IMR-90 (cell line): ENCODE data around the gene TMEM247. TPM values are rescaled to one million over a fixed set of nuclear protein-coding genes. Genes with fewer than 3 reads are reported as not detected.
A peak's percentile ranks its signal among the peaks of the same experiment; 100 is the strongest.

Source experiments
- ATAC-seq: fragments of 200-7000 bp; cut with Tn5 transposase; 2 replicates; pipeline ENCODE4 v1.9.1; 2020; ENCODE audit warnings: low read depth, mild to moderate bottlenecking, moderate library complexity
- Bru-seq: library from RNA; stranded (reverse); fragments of 400-500 nt; gene quantifications from one replicate; lab custom pipeline; 2021; lab: Mats Ljungman, UMichigan
- BruChase-seq, 2 experiments: library from RNA; stranded (reverse); fragments of 400-500 nt; gene quantifications; one replicate each; lab custom pipeline; 2021; lab: Mats Ljungman, UMichigan
- BruUV-seq: library from RNA; stranded (reverse); fragments of 400-500 nt; replicated peaks from 2 replicates; lab custom pipeline; 2021; lab: Mats Ljungman, UMichigan
- CTCF ChIA-PET: fragments of 300-600 bp; formaldehyde crosslinking; extraction: SDS; loops from one replicate; lab custom pipeline; 2021; ENCODE audit warnings: antibody characterized with exemption; lab: Yijun Ruan, JAX
- POLR2A ChIA-PET: fragments of 300-600 bp; sonication (Branson Sonifier 250); formaldehyde crosslinking; loops from one replicate; lab custom pipeline; 2022; ENCODE audit warnings: antibody characterized with exemption; ENCODE audit not compliant: unreplicated experiment; lab: Charles Lee
- DNase-seq: peaks from one replicate; pipeline ENCODE4 v3.0.0; 2013
- H2AFZ ChIP-seq: replicated peaks from 2 replicates; pipeline ENCODE3; 2013; ENCODE audit warnings: low read length, mild to moderate bottlenecking; ENCODE audit not compliant: poor library complexity
- H2AK5ac ChIP-seq: 2 replicates; pipeline ENCODE4 v1.6.1; 2013; ENCODE audit warnings: low read depth, low read length, inconsistent platforms
- H2AK9ac ChIP-seq: replicated peaks from 2 replicates; pipeline ENCODE3; 2013; ENCODE audit warnings: mild to moderate bottlenecking, low read depth, low read length, moderate library complexity; ENCODE audit not compliant: poor library complexity
- H2BK120ac ChIP-seq: 2 replicates; pipeline ENCODE4 v1.6.1; 2013; ENCODE audit warnings: low read depth, low read length, inconsistent platforms
- H2BK15ac ChIP-seq: 3 replicates; pipeline ENCODE4 v1.6.1; 2013; ENCODE audit warnings: low read depth, low read length, inconsistent platforms
- H2BK20ac ChIP-seq: 2 replicates; pipeline ENCODE4 v1.6.1; 2013; ENCODE audit warnings: low read depth, mild to moderate bottlenecking, inconsistent platforms, low read length, moderate library complexity
- H2BK5ac ChIP-seq: 2 replicates; pipeline ENCODE4 v1.6.1; 2013; ENCODE audit warnings: mild to moderate bottlenecking, low read depth, low read length, inconsistent platforms; ENCODE audit not compliant: poor library complexity, severe bottlenecking
- H3K14ac ChIP-seq: replicated peaks from 2 replicates; pipeline ENCODE4 v1.6.1; 2013; ENCODE audit warnings: low read depth, low read length, inconsistent platforms
- H3K18ac ChIP-seq: 2 replicates; pipeline ENCODE4 v1.6.1; 2013; ENCODE audit warnings: low read depth, low read length, control low read depth
- H3K23ac ChIP-seq: 2 replicates; pipeline ENCODE4 v1.6.1; 2013; ENCODE audit warnings: low read depth, low read length, inconsistent platforms
- H3K27ac ChIP-seq: 2 replicates; pipeline ENCODE4 v1.5.1; 2013; ENCODE audit warnings: mild to moderate bottlenecking, control low read depth, low read length; ENCODE audit not compliant: insufficient read depth
- H3K27me3 ChIP-seq: 2 replicates; pipeline ENCODE4 v1.6.1; 2013; ENCODE audit warnings: low read length; ENCODE audit not compliant: control insufficient read depth, insufficient read depth
- H3K36me3 ChIP-seq: 2 replicates; pipeline ENCODE4 v1.6.1; 2013; ENCODE audit warnings: low read length, mixed read lengths; ENCODE audit not compliant: control insufficient read depth, insufficient read depth
- H3K4ac ChIP-seq: 2 replicates; pipeline ENCODE4 v1.6.1; 2013; ENCODE audit warnings: low read depth, low read length, inconsistent platforms
- H3K4me1 ChIP-seq: 2 replicates; pipeline ENCODE4 v1.6.1; 2013; ENCODE audit warnings: low read length, mixed read lengths; ENCODE audit not compliant: control insufficient read depth, insufficient read depth
- H3K4me2 ChIP-seq: 2 replicates; pipeline ENCODE4 v1.6.1; 2013; ENCODE audit warnings: low read depth, mild to moderate bottlenecking, control low read depth, low read length, moderate library complexity
- H3K4me3 ChIP-seq: 2 replicates; pipeline ENCODE4 v1.5.1; 2013; ENCODE audit warnings: low read depth, mild to moderate bottlenecking, control low read depth, low read length, moderate library complexity; ENCODE audit not compliant: insufficient read depth
- H3K56ac ChIP-seq: 2 replicates; pipeline ENCODE4 v1.6.1; 2013; ENCODE audit warnings: low read length, inconsistent platforms; ENCODE audit not compliant: insufficient read depth; ENCODE audit errors: extremely low read depth
- H3K79me1 ChIP-seq, 2 experiments: 2 replicates each; pipeline ENCODE4 v1.6.1; 2013; ENCODE audit warnings: low read length in 2 of 2, inconsistent platforms in 1 of 2, low read depth in 1 of 2
- H3K9ac ChIP-seq: 2 replicates; pipeline ENCODE4 v1.6.1; 2013; ENCODE audit warnings: low read depth, low read length, control low read depth
- H3K9me1 ChIP-seq: 2 replicates; pipeline ENCODE4 v1.6.1; 2013; ENCODE audit warnings: low read length, inconsistent platforms; ENCODE audit not compliant: insufficient read depth
- H3K9me3 ChIP-seq: 2 replicates; pipeline ENCODE4 v1.6.1; 2013; ENCODE audit warnings: low read length; ENCODE audit not compliant: control insufficient read depth, insufficient read depth
- H4K20me1 ChIP-seq: 2 replicates; pipeline ENCODE4 v1.6.1; 2013; ENCODE audit warnings: low read length, inconsistent platforms; ENCODE audit not compliant: insufficient read depth
- H4K5ac ChIP-seq: 2 replicates; pipeline ENCODE4 v1.6.1; 2013; ENCODE audit warnings: mild to moderate bottlenecking, low read depth, low read length, control low read depth
- H4K8ac ChIP-seq, 2 experiments: 2 replicates each; pipeline ENCODE4 v1.6.1; 2013; ENCODE audit warnings: low read depth in 2 of 2, low read length in 2 of 2, control low read depth in 1 of 2, inconsistent platforms in 1 of 2
- H4K91ac ChIP-seq: 2 replicates; pipeline ENCODE4 v1.6.1; 2013; ENCODE audit warnings: low read depth, low read length, inconsistent platforms; ENCODE audit not compliant: insufficient read depth
- BHLHE40 ChIP-seq: fragments of 150-350 bp; IDR thresholded peaks from 2 replicates; pipeline ENCODE4 v1.6.1; 2016; ENCODE audit warnings: mild to moderate bottlenecking, low read depth, low read length
- CEBPB ChIP-seq: IDR thresholded peaks from 2 replicates; pipeline ENCODE4 v1.6.1; 2012; ENCODE audit warnings: low read depth, low read length, improper control_type of control experiment
- CHD1 ChIP-seq: IDR thresholded peaks from 2 replicates; pipeline ENCODE4 v1.6.1; 2012; ENCODE audit warnings: low read depth, low read length, improper control_type of control experiment
- FOS ChIP-seq: fragments of 150-350 bp; IDR thresholded peaks from 2 replicates; pipeline ENCODE4 v1.6.1; 2016; ENCODE audit warnings: low read depth, low read length
- MAFK ChIP-seq: IDR thresholded peaks from 2 replicates; pipeline ENCODE4 v1.6.1; 2012; ENCODE audit warnings: low read depth, low read length, improper control_type of control experiment
- MAZ ChIP-seq: IDR thresholded peaks from 2 replicates; pipeline ENCODE4 v1.6.1; 2012; ENCODE audit warnings: low read depth, mild to moderate bottlenecking, low read length, improper control_type of control experiment, moderate library complexity, borderline replicate concordance
- MXI1 ChIP-seq: IDR thresholded peaks from 2 replicates; pipeline ENCODE4 v1.6.1; 2012; ENCODE audit warnings: low read depth, mild to moderate bottlenecking, low read length, moderate library complexity, borderline replicate concordance
- NFE2L2 ChIP-seq: fragments of 150-350 bp; IDR thresholded peaks from 2 replicates; pipeline ENCODE4 v1.6.1; 2016; ENCODE audit warnings: low read depth, mild to moderate bottlenecking, low read length
- POLR2A ChIP-seq: IDR thresholded peaks from 2 replicates; pipeline ENCODE4 v1.6.1; 2012; ENCODE audit warnings: mild to moderate bottlenecking, low read depth, low read length
- RAD21 ChIP-seq: IDR thresholded peaks from 2 replicates; pipeline ENCODE4 v1.6.1; 2012; ENCODE audit warnings: low read length, improper control_type of control experiment
- RCOR1 ChIP-seq: IDR thresholded peaks from 2 replicates; pipeline ENCODE4 v1.6.1; 2012; ENCODE audit warnings: mild to moderate bottlenecking, low read length, improper control_type of control experiment; ENCODE audit not compliant: insufficient replicate concordance
- RFX5 ChIP-seq: IDR thresholded peaks from 2 replicates; pipeline ENCODE4 v1.8.0; 2012; ENCODE audit warnings: low read depth, mild to moderate bottlenecking, low read length, moderate library complexity
- SMC3 ChIP-seq: fragments of 150-350 bp; IDR thresholded peaks from 2 replicates; pipeline ENCODE4 v1.6.1; 2016; ENCODE audit warnings: low read depth, mild to moderate bottlenecking, antibody characterized with exemption, low read length, moderate library complexity
- WGBS, 2 experiments: methylation state at CpG; one replicate each; pipeline versions ENCODE4 v1.1.5 to v1.1.7; 2013; ENCODE audit warnings: missing lambda C conversion rate in 2 of 2; ENCODE audit not compliant: insufficient read length in 1 of 2; ENCODE audit errors: extremely low coverage in 2 of 2; 5-methylcytosine and 5-hydroxymethylcytosine counted together
- dilution Hi-C: fragments of 300-500 bp; cut with HindIII; formaldehyde crosslinking; loops from one replicate; pipeline ENCODE4 v1.14.3; 2018; ENCODE audit warnings: low sequenced_read_pairs; ENCODE audit not compliant: unreplicated experiment
- in situ Hi-C: fragments of 300-500 bp; cut with MboI; formaldehyde crosslinking; loops from 3 replicates; pipeline ENCODE4 v1.14.3; 2019; ENCODE audit warnings: low sequenced_read_pairs, inconsistent platforms, mixed read lengths
- intact Hi-C: fragments of 100-400 bp; cut with micrococcal nuclease; formaldehyde crosslinking; loops from 2 replicates; pipeline ENCODE4 v1.10.0; 2022
- long read RNA-seq: library from polyadenylated mRNA; unstranded; transcript quantifications from one replicate; pipeline ENCODE4 v2.0.0, GENCODE V29; 2021; ENCODE audit not compliant: unreplicated experiment
- polyA plus RNA-seq, 3 experiments: library from polyadenylated mRNA; depleted of rRNA; stranded (reverse); fragments of >200 nt; gene quantifications; 2 replicates each; pipeline ENCODE4 v1.2.3, GENCODE V29; 2012; ENCODE audit warnings: low replicate concordance in 1 of 3
- total RNA-seq: library from RNA; depleted of rRNA; stranded (reverse); fragments of >200 nt; gene quantifications from 2 replicates; pipeline ENCODE4 v1.2.3, GENCODE V29; 2012; rRNA removed
- TF ChIP-seq, protein P1 (sequence below): conservative IDR thresholded peaks from 2 replicates; pipeline ENCODE4 v1.5.1; 2012; ENCODE audit warnings: mild to moderate bottlenecking, low read depth, low read length, improper control_type of control experiment
- TF ChIP-seq, protein P2 (sequence below): fragments of 150-350 bp; IDR thresholded peaks from 2 replicates; pipeline ENCODE4 v1.6.1; 2016; ENCODE audit warnings: low read depth, mild to moderate bottlenecking, low read length, moderate library complexity, borderline replicate concordance

The TMEM247 gene
- not detected in 2 replicates for total RNA-seq
- polyA plus RNA-seq (2012; rRNA removed): not detected in 2 replicates
- polyA plus RNA-seq (2012; cell fraction: cytosol; rRNA removed): not detected in 2 replicates
- not detected in 2 replicates for polyA plus RNA-seq (2012; cell fraction: nucleus; rRNA removed; ENCODE audit: low replicate concordance)
- not detected for Bru-seq, nascent RNA
- BruChase-seq, experiment 1, labeled RNA remaining after a 6-hour chase: not detected
- not detected for BruChase-seq, experiment 2, labeled RNA remaining after a 2-hour chase
- long read RNA-seq: 0 reads

DNA sequence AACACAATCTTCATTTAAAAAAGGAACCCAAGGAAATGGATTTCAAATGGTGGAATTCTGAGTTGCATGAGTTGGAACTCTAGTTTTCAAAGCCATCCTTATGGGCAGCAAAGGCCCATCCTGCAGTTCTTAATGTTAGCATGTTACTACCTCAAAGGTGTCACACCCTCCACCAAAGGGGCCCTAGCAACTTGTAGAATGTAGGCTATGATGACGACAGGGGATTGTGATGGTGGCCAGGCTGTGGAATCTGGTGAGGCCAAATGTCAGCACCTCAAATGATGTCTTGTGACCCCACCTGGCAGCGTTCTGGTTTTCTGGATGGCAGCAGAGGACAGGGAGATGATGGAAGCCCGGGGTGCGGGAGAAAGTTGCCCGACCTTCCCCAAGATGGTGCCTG lies at the start of gene TMEM247:
TSS of gene TMEM247 (plus strand) at position 301 of the 400 bp plus-strand sequence.
- Histone ChIP-seq H3K36me3 (no peaks in the 10 kb centered on the region), H3K4ac (no peak within 1 kb of the TSS), H4K91ac (no peak within 1 kb of the TSS), H3K4me2 (no peak within 1 kb of the TSS), H3K79me1 (no peaks in the 10 kb centered on the region), H3K4me1 (peaks cover 12% of the 10 kb centered on the region), H4K20me1 (0 out of 2 replicates have a peak, but pooled peaks cover 3% of the 10 kb centered on the region), H2BK20ac (no peak within 1 kb of the TSS), H3K27me3 (no peaks in the 10 kb centered on the region), H2BK120ac (no peak within 1 kb of the TSS), H3K14ac (no peak within 1 kb of the TSS; the same call in 1 of the 2 replicates), H3K4me3 (no peak within 1 kb of the TSS), H4K8ac (no peak within 1 kb of the TSS), H4K5ac (no peak within 1 kb of the TSS), H3K27ac (no peak within 1 kb of the TSS), H2AK9ac (no peak within 1 kb of the TSS), H2BK15ac (peak within 1 kb of the TSS; percentile 12; the same call in 1 of the 3 replicates), H3K9ac (no peak within 1 kb of the TSS), H2AK5ac (peak within 1 kb of the TSS; percentile 33; the same call in 1 of the 2 replicates), H3K9me3 (no peaks in the 10 kb centered on the region), H2BK5ac (no peak within 1 kb of the TSS), H3K9me1 (peaks cover 9% of the 10 kb centered on the region; the same call in 1 of the 2 replicates), H3K56ac (no peak within 1 kb of the TSS), H3K23ac (no peak within 1 kb of the TSS), H3K18ac (no peak within 1 kb of the TSS), H2AFZ (no peak within 1 kb of the TSS)
- intact Hi-C loops (no loop called here), in situ Hi-C loops (no loop called here), dilution Hi-C loops (no loop called here)
- no peak for DNase-seq
- no TSS peak for BruUV-seq
- POLR2A ChIA-PET: no interaction called here
- WGBS, 2 experiments: 70% methylated on average over 2 of the region's 5 CpGs; no CpG with 5 or more reads in 1 of the 2 experiments
- ATAC-seq: no peak
- CTCF ChIA-PET: no interaction called here
- TF ChIP-seq RAD21 (no peak), NFE2L2 (no peak), RFX5 (no peak), FOS (no peak), RCOR1 (no peak), MXI1 (no peak), MAFK (no peak), MAZ (no peak), POLR2A (no peak), SMC3 (no peak), BHLHE40 (no peak), CHD1 (no peak), CEBPB (no peak)
- TF ChIP-seq, protein P1, sequence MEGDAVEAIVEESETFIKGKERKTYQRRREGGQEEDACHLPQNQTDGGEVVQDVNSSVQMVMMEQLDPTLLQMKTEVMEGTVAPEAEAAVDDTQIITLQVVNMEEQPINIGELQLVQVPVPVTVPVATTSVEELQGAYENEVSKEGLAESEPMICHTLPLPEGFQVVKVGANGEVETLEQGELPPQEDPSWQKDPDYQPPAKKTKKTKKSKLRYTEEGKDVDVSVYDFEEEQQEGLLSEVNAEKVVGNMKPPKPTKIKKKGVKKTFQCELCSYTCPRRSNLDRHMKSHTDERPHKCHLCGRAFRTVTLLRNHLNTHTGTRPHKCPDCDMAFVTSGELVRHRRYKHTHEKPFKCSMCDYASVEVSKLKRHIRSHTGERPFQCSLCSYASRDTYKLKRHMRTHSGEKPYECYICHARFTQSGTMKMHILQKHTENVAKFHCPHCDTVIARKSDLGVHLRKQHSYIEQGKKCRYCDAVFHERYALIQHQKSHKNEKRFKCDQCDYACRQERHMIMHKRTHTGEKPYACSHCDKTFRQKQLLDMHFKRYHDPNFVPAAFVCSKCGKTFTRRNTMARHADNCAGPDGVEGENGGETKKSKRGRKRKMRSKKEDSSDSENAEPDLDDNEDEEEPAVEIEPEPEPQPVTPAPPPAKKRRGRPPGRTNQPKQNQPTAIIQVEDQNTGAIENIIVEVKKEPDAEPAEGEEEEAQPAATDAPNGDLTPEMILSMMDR: no peak
- TF ChIP-seq, protein P2, sequence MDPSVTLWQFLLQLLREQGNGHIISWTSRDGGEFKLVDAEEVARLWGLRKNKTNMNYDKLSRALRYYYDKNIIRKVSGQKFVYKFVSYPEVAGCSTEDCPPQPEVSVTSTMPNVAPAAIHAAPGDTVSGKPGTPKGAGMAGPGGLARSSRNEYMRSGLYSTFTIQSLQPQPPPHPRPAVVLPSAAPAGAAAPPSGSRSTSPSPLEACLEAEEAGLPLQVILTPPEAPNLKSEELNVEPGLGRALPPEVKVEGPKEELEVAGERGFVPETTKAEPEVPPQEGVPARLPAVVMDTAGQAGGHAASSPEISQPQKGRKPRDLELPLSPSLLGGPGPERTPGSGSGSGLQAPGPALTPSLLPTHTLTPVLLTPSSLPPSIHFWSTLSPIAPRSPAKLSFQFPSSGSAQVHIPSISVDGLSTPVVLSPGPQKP: no peak
